ENCODE data around the gene NFIC.
A peak's percentile ranks its signal among the peaks of the same experiment; 100 is the strongest.

NFIC gene

DNA sequence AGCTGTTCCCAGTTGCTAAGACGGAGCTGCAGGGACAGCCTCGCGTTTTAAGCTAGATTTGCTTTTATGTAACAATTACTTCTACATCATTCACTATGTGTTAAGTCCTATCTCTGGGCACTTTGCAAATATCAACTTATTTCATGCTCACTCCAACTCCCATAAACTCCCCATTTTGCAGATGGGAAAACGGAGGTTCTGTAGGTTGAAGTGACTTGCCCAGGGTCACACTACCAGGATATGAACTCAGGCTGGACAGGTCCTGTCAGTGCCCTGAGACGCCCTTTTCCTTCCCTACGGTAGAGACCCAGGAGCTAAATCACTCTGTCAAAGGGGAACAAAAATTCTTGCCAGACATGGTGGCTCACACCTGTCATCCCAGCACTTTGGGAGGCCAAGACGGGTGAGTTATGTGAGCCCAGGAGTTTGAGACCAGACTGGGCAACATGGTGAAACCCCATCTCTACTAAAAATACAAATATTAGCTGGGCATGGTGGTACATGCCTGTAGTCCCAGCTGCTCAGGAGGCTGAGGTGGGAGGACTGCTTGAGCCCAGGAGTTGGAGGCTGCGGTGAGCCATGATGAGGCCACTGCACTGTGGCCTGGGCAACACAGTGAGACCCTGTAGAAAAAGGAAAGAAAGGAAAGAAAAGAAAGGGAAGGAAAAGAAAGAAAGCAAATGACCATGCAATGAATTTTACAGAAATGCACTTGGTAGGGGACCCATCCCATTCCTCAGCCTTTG lies 14.5 kb upstream of the NFIC start:
- no peaks in the 10 kb centered on the region for H3K27me3 ChIP-seq
- no peak overlapping the region for H3K4me3 ChIP-seq
- TF ChIP-seq Cebpa-rat (IDR thresholded peaks at IDR 0.05): no peak
- H3K27ac ChIP-seq: no peak overlapping the region
- H3K9ac ChIP-seq: no peak overlapping the region
- H3K36me3 ChIP-seq: no peaks in the 10 kb centered on the region
- no peak overlapping the region for H3K4me2 ChIP-seq
- H3K9me3 ChIP-seq (replicated peaks in 1 of 11): peaks cover 0 to 9% (median 5%) of the 10 kb centered on the region in 11 experiments; a peak in 10 of 22 replicates
- H3K4me1 ChIP-seq: peaks cover 0 to 12% (median 3%) of the 10 kb centered on the region in 10 experiments; a peak in 11 of 20 replicates
- no peaks in the 10 kb centered on the region for H4K20me1 ChIP-seq

- Histone ChIP-seq H3K27me3 (peaks cover 0 to 11% (median 3%) of the 10 kb centered on the region in 11 experiments; a peak in 9 of 22 replicates), H3K4me1 (peaks cover 8 to 24% (median 18%) of the 10 kb centered on the region in 10 experiments), H3K9ac (no peak overlapping the region), H3K36me3 (no peaks in the 10 kb centered on the region), H3K4me3 (no peak overlapping the region), H3K9me3 (replicated peaks in 1 of 11) (peaks cover 0 to 9% (median 5%) of the 10 kb centered on the region in 11 experiments; a peak in 10 of 22 replicates), H3K27ac (no peak overlapping the region), H3K4me2 (no peak overlapping the region), H4K20me1 (no peaks in the 10 kb centered on the region)
- no peak for TF ChIP-seq Cebpa-rat (IDR thresholded peaks at IDR 0.05)
Observed at GRCh38 chr19:3353493-3353892, 12.9 kb upstream of the NFIC start.

DNA sequence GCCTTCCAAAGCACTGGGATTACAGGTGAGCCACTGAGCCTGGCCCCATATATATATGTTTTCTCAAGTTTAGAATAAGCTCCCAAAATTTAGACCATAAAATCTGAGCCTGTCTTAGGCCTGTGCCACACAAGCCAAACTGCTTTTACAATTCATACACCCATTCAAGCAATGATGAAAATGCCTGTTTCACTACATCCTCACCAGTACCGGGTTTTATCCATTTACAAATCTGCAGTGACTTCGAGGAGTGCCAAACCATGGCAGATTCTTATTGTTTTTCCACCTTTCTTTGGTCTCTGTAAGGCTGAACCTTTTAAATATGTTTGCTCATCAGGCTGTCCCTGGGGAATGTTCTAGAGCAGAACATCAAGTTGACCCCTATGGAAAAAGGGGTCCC lies 9.6 kb upstream of the NFIC start:
- peaks cover 0 to 5% (median 4%) of the 10 kb centered on the region in 11 experiments; a peak in 14 of 22 replicates for H4K20me1 ChIP-seq
- H3K9me3 ChIP-seq (replicated peaks in 1 of 11): peaks cover 0 to 9% (median 5%) of the 10 kb centered on the region in 11 experiments; a peak in 10 of 22 replicates
- no peak overlapping the region for H3K4me3 ChIP-seq
- H3K4me2 ChIP-seq: peak overlapping the region in 6 of 11 experiments; percentile 3 to 100 (median 64); a peak in 8 of 22 replicates
- peaks cover 22 to 33% (median 24%) of the 10 kb centered on the region in 10 experiments for H3K4me1 ChIP-seq
- H3K27me3 ChIP-seq: peaks cover 0 to 15% (median 5%) of the 10 kb centered on the region in 11 experiments; a peak in 9 of 22 replicates
- H3K27ac ChIP-seq: no peak overlapping the region
- no peak for TF ChIP-seq Cebpa-rat (IDR thresholded peaks at IDR 0.05)
- no peaks in the 10 kb centered on the region for H3K36me3 ChIP-seq
- no peak overlapping the region for H3K9ac ChIP-seq

GRCh38 chr19:3357271-3357991 lies 9.0 kb upstream of the NFIC start:
- TF ChIP-seq Cebpa-rat (IDR thresholded peaks at IDR 0.05): no peak
- H3K27me3 ChIP-seq: peaks cover 0 to 15% (median 5%) of the 10 kb centered on the region in 11 experiments; a peak in 9 of 22 replicates
- H3K9me3 ChIP-seq (replicated peaks in 1 of 11): peaks cover 0 to 9% (median 5%) of the 10 kb centered on the region in 11 experiments; a peak in 10 of 22 replicates
- no peak overlapping the region; a peak in 2 of 20 replicates for H3K4me3 ChIP-seq
- peak overlapping the region in 4 of 11 experiments; percentile 90 to 95 (median 92); a peak in 4 of 22 replicates for H3K9ac ChIP-seq
- H3K4me2 ChIP-seq: peak overlapping the region; percentile 95 to 100 (median 99); a peak in 21 of 22 replicates
- H3K27ac ChIP-seq: no peak overlapping the region
- H3K4me1 ChIP-seq: peaks cover 28 to 40% (median 31%) of the 10 kb centered on the region in 10 experiments
- no peaks in the 10 kb centered on the region for H3K36me3 ChIP-seq
- H4K20me1 ChIP-seq: peaks cover 0 to 11% (median 10%) of the 10 kb centered on the region in 11 experiments; a peak in 15 of 22 replicates

DNA sequence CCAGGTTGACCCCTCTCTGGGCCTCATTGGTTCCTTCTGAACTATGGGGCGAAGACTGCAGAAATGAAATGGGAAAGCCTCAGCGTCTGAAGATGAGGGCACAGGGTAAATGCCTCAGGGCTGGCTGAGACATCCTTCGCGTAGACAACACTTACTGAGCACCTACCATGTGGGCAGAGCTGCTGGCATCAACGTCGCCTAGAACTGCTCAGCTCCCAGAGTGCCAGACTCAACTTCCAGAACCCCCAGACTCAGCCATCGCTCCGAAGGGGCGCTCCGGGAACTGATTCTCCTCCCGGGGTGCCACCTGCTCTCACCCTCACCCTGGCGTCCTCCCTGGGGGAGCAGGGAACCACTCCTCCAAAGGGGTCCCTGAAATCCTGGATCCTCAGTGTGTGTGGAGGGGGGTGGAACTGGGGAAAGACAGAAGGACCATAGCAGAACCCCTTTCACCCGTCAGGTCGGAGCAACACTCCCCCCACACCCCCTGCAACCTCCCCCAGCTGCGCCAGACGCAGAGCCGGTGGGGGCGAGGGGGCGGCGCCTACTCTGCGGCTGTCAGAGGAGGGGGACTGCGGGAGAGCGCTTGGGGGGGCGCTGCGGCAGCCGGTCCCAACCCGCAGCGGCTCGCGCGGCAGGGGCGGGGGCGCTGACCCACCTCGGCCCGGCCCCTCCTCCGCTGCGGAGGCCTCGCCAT lies 8.2 kb upstream of the NFIC start:
- H3K9me3 ChIP-seq (replicated peaks in 1 of 11): peaks cover 0 to 9% (median 5%) of the 10 kb centered on the region in 11 experiments; a peak in 10 of 22 replicates
- peak overlapping the region; percentile 72 to 87 (median 80) for H3K4me3 ChIP-seq
- H3K27ac ChIP-seq: peak overlapping the region in 6 of 11 experiments; percentile 40 to 91 (median 88); a peak in 7 of 22 replicates
- peaks cover 34 to 45% (median 36%) of the 10 kb centered on the region in 10 experiments for H3K4me1 ChIP-seq
- H3K27me3 ChIP-seq: peaks cover 0 to 15% (median 5%) of the 10 kb centered on the region in 11 experiments; a peak in 9 of 22 replicates
- no peak for TF ChIP-seq Cebpa-rat (IDR thresholded peaks at IDR 0.05)
- no peaks in the 10 kb centered on the region for H3K36me3 ChIP-seq
- H3K9ac ChIP-seq: peak overlapping the region; percentile 83 to 95 (median 90); a peak in 21 of 22 replicates
- peaks cover 0 to 17% (median 14%) of the 10 kb centered on the region in 11 experiments; a peak in 15 of 22 replicates for H4K20me1 ChIP-seq
- H3K4me2 ChIP-seq: peak overlapping the region; percentile 95 to 100 (median 99)

DNA sequence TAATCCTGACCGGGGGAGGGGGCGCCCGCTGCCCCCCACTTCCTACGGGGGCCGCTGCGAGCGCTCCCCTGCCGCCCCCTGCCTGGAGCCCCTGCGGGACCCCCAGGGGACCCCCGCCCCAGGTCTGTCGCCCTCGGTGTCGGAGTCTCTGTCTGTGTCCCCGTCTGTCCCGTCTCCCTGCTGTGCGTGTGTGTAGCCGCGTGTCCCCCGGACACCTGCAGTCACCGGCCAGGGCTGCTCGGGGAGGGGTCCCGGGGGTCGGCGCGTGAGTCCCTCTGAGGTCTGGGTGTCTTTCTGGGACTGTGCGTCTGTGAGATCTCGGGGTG lies 7.7 kb upstream of the NFIC start:
- Histone ChIP-seq H3K9ac (peak overlapping the region; percentile 83 to 95 (median 90)), H3K4me2 (peak overlapping the region; percentile 95 to 100 (median 99)), H3K4me3 (peak overlapping the region; percentile 72 to 87 (median 80)), H3K9me3 (replicated peaks in 1 of 11) (peaks cover 0 to 9% (median 5%) of the 10 kb centered on the region in 11 experiments; a peak in 10 of 22 replicates), H3K27ac (peak overlapping the region in 10 of 11 experiments; percentile 40 to 91 (median 87); a peak in 17 of 22 replicates), H3K36me3 (no peaks in the 10 kb centered on the region), H4K20me1 (peaks cover 0 to 22% (median 17%) of the 10 kb centered on the region in 11 experiments; a peak in 16 of 22 replicates), H3K4me1 (peaks cover 38 to 50% (median 41%) of the 10 kb centered on the region in 10 experiments), H3K27me3 (peaks cover 0 to 15% (median 5%) of the 10 kb centered on the region in 11 experiments; a peak in 9 of 22 replicates)
- no peak for TF ChIP-seq Cebpa-rat (IDR thresholded peaks at IDR 0.05)

- Histone ChIP-seq H3K9ac (peak overlapping the region; percentile 83 to 95 (median 90)), H4K20me1 (peaks cover 1 to 29% (median 23%) of the 10 kb centered on the region in 11 experiments; a peak in 16 of 22 replicates), H3K36me3 (no peaks in the 10 kb centered on the region), H3K4me3 (peak overlapping the region; percentile 72 to 87 (median 80)), H3K4me2 (peak overlapping the region; percentile 95 to 100 (median 99)), H3K9me3 (replicated peaks in 1 of 11) (peaks cover 0 to 9% (median 5%) of the 10 kb centered on the region in 11 experiments; a peak in 10 of 22 replicates), H3K27me3 (peaks cover 0 to 15% (median 5%) of the 10 kb centered on the region in 11 experiments; a peak in 9 of 22 replicates), H3K4me1 (peaks cover 45 to 56% (median 47%) of the 10 kb centered on the region in 10 experiments), H3K27ac (peak overlapping the region; percentile 80 to 91 (median 87))
- TF ChIP-seq Cebpa-rat (IDR thresholded peaks at IDR 0.05): no peak
Observed at GRCh38 chr19:3359015-3359918, 7.1 kb upstream of the NFIC start.

Data from BLaER1 treated with 17β-estradiol and CSF1 and Interleukin-3, amounts not matched to agents 10 nM and 100 nM (cell line).